ENCODE measurements around the gene TMEM151B. TPM values are rescaled to one million over a fixed set of nuclear protein-coding genes. Genes with fewer than 3 reads are reported as not detected.

Gene TMEM151B
- total and polyA plus RNA-seq, 9 of the 15 experiments (the other 6 are each of a cell fraction or from before 2014, with no cell fraction given): not detected

- TF ChIP-seq, protein P1, sequence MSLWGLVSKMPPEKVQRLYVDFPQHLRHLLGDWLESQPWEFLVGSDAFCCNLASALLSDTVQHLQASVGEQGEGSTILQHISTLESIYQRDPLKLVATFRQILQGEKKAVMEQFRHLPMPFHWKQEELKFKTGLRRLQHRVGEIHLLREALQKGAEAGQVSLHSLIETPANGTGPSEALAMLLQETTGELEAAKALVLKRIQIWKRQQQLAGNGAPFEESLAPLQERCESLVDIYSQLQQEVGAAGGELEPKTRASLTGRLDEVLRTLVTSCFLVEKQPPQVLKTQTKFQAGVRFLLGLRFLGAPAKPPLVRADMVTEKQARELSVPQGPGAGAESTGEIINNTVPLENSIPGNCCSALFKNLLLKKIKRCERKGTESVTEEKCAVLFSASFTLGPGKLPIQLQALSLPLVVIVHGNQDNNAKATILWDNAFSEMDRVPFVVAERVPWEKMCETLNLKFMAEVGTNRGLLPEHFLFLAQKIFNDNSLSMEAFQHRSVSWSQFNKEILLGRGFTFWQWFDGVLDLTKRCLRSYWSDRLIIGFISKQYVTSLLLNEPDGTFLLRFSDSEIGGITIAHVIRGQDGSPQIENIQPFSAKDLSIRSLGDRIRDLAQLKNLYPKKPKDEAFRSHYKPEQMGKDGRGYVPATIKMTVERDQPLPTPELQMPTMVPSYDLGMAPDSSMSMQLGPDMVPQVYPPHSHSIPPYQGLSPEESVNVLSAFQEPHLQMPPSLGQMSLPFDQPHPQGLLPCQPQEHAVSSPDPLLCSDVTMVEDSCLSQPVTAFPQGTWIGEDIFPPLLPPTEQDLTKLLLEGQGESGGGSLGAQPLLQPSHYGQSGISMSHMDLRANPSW (CRISPR knock-in tag; IDR thresholded peaks at IDR 0.05): no peak; the same call in 1 of the 2 replicates
- TF ChIP-seq, protein P2, sequence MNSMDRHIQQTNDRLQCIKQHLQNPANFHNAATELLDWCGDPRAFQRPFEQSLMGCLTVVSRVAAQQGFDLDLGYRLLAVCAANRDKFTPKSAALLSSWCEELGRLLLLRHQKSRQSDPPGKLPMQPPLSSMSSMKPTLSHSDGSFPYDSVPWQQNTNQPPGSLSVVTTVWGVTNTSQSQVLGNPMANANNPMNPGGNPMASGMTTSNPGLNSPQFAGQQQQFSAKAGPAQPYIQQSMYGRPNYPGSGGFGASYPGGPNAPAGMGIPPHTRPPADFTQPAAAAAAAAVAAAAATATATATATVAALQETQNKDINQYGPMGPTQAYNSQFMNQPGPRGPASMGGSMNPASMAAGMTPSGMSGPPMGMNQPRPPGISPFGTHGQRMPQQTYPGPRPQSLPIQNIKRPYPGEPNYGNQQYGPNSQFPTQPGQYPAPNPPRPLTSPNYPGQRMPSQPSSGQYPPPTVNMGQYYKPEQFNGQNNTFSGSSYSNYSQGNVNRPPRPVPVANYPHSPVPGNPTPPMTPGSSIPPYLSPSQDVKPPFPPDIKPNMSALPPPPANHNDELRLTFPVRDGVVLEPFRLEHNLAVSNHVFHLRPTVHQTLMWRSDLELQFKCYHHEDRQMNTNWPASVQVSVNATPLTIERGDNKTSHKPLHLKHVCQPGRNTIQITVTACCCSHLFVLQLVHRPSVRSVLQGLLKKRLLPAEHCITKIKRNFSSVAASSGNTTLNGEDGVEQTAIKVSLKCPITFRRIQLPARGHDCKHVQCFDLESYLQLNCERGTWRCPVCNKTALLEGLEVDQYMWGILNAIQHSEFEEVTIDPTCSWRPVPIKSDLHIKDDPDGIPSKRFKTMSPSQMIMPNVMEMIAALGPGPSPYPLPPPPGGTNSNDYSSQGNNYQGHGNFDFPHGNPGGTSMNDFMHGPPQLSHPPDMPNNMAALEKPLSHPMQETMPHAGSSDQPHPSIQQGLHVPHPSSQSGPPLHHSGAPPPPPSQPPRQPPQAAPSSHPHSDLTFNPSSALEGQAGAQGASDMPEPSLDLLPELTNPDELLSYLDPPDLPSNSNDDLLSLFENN (IDR thresholded peaks at IDR 0.05; ENCODE audit: low read depth in 2 of 2, low read length in 2 of 2): peak in 1 of 2 experiments; percentile 54; a peak in 2 of 4 replicates
- TF ChIP-seq TSC22D4 (tag; IDR thresholded peaks at IDR 0.05) (no peak), GATAD2A (IDR thresholded peaks at IDR 0.05) (no peak), NCOA6 (IDR thresholded peaks at IDR 0.05) (no peak), PRPF4 (IDR thresholded peaks at IDR 0.05; ENCODE audit: insufficient read depth, low read depth, low read length, poor library complexity, severe bottlenecking) (peak; percentile 99), NR1H2 (CRISPR knock-in tag; IDR thresholded peaks at IDR 0.05) (peak; percentile 65; the same call in 1 of the 2 replicates), SRSF9 (IDR thresholded peaks at IDR 0.05; ENCODE audit: borderline replicate concordance, low read depth, low read length) (no peak), E2F6 (IDR thresholded peaks at IDR 0.05; ENCODE audit: borderline replicate concordance in 1 of 2, extremely low read depth in 1 of 2, insufficient read depth in 1 of 2, insufficient read length in 1 of 2, low read depth in 1 of 2, low read length in 1 of 2, poor library complexity in 1 of 2, severe bottlenecking in 1 of 2) (peak; percentile 13 to 77), ZC3H11A (IDR thresholded peaks at IDR 0.05; ENCODE audit: low read depth, low read length) (no peak), PHB (CRISPR knock-in tag; IDR thresholded peaks at IDR 0.05) (peak; percentile 71), BRF2 (IDR thresholded peaks at IDR 0.05; ENCODE audit: borderline replicate concordance, insufficient read depth, insufficient read length) (no peak), KAT2B (IDR thresholded peaks at IDR 0.05; ENCODE audit: low read depth, low read length) (no peak)
- TF ChIP-seq, protein P3, sequence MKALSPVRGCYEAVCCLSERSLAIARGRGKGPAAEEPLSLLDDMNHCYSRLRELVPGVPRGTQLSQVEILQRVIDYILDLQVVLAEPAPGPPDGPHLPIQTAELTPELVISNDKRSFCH (CRISPR knock-in tag; IDR thresholded peaks at IDR 0.05): no peak
- TF ChIP-seq, protein P3 (tag; IDR thresholded peaks at IDR 0.05): 0 out of 2 replicates have a peak, but pooled peaks have one; percentile 24
- TF ChIP-seq, protein P4, sequence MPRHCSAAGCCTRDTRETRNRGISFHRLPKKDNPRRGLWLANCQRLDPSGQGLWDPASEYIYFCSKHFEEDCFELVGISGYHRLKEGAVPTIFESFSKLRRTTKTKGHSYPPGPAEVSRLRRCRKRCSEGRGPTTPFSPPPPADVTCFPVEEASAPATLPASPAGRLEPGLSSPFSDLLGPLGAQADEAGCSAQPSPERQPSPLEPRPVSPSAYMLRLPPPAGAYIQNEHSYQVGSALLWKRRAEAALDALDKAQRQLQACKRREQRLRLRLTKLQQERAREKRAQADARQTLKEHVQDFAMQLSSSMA (CRISPR knock-in tag; IDR thresholded peaks at IDR 0.05): no peak
Observed at GRCh38 chr6:44247338-44248302, 22.6 kb upstream of the TMEM151B start (continued).

All from K562 (cell line).